GM18873 (cell line): ENCODE data around the gene ASF1B.
"Not testable (repeated sequence)": the region's sequence is repeated elsewhere in the genome, so short reads cannot be mapped to it uniquely, and the experiment has no call there.

Experiments
- ATAC-seq: cut with Tn5 transposase; IDR thresholded peaks from one replicate; pipeline ENCODE4 v1.9.1; 2021; ENCODE audit warnings: mild to moderate bottlenecking, moderate library complexity, moderate number of reproducible peaks; ENCODE audit not compliant: unreplicated experiment, low FRiP score

ASF1B gene

DNA sequence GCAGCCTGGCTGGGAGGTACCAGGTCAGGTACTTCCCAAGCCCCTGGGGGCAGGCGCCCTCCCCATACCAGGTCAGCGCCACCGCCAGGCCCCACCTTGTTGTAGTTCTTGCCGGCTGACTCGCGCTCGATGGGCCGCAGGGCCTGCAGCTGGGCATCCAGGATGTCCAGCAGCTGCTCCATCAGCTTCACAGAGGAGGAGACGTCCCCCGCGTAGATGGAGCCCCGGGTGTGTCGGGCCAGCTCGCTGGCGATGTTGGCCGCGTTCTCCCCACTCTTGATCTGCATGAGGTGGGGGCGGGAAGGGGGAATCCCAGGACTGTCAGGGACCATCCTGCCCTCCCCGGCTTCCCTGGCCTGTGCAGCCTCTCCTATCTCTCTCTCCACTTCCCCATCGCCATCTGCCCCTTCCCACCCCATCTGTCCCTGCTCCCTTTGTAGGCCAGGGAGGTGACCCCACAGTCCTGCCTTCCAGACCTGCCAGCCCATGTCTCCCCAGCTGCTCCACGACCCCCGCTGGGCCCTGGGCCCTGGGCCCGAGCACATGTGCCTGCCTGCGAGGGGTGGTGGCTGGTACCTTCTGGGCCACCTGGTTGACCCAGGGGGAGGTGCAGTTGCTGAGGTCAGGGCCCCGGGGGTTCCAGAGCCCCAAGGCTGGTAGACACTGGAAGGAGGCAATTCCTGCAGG, 23.8 kb upstream of the ASF1B start:
- ATAC-seq: no peak

DNA sequence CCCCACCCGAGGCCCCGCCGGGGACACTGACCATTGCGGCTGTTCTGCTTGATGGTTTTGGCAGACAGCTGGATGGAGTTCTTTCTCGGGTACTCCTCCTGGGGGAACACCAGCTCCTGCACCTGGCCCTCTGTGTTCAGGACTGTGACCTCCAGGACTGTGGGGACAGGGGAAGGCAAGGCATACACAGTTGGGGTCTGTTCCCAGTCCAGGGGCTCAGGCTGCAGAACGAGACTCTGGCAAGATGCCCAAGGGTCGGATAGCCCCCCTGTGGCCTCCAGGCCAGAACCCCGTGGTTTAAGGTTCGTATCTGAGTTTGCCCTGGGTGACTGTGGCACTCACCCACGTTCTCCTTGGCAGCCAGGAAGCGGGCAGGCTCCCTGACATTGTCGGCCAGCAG, 22.7 kb upstream of the ASF1B start:
- ATAC-seq: no peak

DNA sequence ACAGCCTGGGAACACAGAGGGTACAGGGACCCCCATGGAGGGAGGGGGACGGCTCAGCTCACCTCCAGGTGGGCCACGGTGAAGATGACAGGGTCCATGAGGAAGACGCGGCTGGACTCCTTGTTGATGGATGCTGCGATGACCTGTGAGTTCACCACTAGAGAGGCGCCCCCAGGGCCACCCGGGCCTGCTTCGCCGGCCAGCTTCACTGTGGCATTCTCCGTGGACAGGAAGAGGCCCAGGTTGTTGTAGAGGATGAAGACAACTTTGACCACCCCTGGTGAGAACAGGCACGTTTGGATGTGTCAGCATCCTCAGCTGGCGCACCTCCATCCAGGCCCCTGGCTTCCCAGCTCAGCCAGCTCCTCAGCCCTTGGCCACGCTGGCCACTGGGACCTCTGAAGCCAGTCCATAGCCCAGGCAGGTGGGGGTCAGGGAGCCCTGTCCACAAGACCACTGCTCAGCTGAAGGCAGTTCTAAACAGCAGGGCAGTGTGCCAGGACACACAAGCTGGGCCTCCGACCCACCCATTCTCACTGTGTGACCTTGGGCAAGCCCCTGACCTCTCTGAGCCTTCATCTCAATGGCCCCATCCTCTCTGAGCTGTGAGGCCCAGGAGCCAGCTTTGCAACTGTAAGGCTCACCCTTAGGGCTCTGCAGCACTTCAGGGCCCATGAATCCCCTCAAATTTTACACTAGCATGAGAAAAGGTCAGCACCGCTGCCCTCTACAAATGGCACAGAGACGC, 22.1 kb upstream of the ASF1B start:
- no peak for ATAC-seq

DNA sequence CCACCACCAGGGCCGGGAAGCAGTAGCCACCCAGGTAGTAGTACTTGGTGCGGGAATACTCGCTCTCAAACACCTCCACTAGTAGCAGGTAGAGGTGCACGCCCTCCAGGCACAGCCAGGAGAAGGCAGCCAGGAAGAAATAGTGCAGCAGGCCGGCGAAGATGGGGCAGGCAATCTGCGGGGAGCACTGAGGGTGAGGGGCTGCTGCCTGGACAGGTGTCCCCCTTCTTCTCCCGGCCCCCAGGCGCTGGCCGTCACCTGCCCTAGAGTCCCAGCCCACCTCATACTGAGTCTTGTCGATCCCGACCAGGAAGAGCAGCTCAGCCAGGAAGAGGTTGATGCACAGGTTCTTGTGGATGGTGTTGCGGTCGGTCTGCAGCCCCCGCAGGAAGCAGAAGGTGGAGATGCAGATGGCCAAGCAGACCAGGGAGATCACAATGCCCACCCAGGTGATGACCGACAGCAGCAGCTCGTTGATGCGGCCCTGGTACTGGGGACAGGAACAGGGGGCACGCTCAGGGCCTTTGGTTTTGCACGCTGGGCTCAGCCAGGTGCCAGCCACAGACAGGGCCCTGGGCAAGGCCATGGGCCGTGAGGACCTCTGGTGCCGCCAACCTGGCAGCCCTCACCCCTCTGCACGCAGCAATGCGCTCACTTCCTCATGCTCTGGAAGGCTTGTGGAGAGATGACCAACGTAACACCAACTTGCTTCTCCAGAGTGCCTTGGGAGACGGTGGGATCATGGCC, 20.8 kb upstream of the ASF1B start:
- ATAC-seq: no peak

DNA sequence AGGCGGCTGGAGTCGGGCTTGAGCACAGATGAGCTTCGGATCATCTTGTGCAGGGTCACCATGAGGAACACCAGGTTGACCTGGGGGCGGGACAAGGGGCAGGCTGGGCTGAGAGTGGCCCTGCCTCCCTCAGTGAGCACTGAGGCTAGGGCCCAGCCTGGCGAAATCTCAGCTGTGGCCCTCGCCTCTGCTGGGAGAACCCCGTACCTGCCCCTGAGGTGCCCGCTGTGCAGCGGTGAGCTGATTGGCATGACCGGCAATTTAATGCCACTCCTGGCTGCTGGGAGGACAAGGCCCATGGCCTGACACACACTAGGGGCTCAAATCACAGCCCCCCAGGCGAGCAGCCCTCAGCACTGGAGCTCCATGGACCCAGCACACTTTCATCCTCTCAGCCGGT, 19.7 kb upstream of the ASF1B start:
- ATAC-seq: no peak

DNA sequence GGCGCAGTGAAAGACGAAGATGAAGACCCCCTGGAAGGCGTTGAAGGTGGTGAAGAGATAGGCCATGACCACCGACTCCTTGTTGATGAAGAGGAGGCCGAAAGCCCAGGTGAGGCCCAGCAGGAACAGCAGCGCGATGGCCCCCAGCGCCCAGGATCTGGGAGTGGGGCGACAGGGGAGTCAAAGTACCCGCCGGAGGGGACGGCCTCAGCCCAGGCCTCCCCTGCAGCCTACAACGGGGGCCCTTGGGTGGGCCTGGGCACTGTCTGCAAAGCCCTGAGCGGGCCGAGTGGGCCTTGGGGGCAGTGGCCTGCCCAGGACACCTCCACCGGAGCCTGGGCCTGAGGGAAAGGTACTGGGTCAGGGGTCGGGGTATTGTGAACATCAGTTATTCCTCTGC, 19.0 kb upstream of the ASF1B start:
- no peak for ATAC-seq

DNA sequence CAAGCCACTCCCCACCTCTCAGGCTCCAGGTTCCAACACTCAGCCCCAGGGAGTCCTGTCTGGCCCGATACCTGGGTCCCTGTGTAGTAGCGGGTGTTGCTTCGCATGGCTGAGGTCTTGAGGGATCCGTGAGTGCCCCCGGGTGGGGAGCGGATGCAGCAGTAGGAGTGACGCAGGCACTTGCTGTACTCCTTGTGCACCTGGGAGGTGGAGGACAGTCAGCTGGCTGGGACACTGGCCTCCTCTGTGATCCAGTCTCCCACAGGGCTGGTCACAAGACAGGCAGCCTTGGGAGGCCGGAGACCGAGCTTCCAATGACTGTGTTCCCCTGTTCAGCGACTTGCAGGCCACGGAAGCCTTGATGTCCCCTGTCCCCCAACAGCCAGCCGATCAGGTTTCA, 16.3 kb upstream of the ASF1B start:
- no peak for ATAC-seq

DNA sequence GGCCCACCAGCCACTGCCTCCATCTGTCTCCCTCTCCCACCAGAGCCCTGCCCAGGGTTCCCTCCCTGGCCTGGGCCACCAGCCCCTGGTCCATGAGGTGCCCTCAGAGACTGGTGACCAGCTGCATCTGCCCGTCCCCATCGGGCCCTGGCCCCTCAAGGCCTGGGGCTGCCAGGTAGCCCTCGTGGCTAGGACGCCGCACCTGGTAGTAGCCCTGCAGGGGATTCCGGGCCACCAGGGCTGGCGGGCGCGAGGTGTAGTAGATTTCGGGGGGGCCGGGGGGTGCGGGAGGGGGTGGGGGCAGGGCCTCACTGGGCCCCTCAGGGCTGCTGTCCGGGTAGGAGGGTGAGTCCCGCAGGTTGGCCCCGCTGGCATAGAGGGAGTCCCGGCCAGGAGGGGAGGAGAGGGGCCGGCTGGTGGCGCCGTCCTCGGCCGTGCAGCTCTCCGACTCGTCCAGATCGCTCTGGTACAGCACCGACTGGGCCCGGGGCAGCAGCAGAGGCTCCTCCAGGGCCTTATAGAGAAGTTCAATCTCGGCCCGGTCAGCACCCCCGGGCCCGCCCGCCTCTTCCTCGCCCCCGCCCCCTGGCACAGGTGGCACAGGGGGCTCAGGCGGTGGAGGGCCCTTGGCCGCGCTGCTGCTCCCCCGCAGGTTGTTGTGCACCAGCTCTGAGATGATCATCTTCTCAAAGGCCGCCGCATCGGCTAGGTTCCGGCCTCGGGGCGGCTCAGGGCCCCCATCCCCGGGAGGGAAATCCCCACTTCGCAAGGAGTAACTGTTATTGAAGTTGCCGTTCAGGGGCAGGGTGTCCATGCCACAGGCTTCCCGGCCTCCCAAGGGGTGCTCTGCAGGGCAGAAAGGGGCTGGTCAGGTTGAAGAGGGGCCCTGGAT, 14.6 kb upstream of the ASF1B start:
- no peak for ATAC-seq

DNA sequence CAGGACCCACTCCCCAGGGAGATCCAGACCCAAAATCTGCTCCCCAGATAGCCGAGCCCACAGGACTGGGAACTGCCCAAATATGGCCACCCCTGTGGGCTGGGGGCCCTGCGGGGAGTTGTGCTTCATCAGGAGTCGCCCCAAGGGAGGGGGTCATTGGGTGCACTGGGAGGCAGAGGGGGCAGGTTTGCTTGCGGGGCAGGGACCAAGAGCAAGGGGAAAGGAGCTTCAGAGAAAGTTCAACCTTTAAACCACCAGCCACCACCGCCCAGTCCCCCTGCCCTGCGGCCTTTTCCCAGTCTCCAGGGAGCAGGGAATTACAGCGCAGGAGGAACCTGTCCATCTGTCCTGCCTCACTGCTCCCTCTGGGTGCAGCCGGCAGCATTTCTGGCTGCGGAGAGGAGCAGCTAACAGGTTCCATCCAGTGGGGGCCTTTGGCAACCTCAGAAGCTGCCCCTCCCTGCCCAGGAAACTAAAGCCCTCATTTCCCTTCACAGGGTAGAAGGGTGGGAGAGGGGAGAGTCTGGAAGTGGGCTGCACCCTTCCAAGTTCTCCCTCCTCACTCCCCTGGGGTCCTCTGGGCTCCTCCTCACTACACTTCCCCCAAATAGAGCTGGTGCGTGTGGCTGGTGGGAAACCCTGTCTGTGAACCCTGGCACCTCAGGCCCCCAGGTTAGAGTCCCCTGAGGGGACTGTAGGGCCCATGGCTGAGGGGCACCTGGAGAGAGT, 13.8 kb upstream of the ASF1B start:
- no peak for ATAC-seq

DNA sequence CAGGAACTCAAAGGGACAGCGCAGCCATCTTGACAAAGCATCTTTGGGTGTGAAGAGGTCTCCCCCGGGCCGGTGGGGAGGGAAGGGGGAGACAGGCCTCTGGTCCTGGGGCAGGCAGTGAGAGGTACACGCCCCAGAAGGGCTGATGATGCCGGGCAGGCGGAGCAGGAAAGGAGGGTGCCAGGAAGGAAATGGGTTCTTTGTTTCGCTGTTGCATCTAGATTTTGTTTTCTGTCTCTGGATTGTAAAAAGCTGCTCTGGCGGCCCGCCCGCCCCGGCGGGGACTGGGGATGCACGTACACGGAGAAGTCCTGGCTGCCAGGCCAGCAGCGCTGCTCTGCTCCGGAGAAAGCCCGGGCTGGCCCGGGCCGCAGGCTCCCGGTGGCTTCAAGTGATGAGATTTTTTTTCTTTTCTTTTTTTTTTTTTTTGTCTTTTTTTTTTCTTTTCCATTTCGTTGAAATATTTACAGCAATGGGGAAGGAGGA, 13.2 kb upstream of the ASF1B start:
- no peak for ATAC-seq

DNA sequence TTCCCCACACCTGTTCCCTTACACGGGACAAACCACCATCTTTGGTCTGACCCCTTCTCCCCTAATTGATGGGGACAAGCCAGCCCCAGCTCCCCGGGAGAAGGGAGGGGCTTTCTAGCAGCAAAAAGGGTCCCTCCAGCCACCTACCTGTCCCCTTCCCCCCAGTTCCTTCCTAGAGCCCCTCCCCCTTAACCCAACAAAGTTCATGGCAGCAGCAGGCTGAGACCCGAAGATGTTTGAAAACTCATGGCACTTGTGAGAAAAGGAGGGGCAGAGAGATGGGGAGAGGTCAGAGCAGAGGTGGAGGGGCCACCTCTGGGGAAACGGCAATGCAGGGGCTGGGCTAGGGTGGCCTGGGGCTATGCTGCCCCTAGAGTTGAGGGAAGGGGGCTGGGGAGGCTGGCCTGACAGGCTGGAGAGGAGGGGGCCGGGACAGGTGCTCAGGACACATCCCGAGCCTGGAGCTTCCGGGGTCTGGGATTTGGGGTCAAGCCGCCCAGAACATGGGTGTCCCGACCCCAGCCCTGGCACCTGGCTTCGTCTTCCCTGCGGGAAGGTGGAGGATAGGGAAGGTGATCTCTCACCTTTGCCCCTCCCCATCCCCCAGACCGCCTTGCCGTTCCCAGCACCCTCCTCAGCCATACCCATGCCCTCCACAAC, 12.5 kb upstream of the ASF1B start:
- no peak for ATAC-seq

DNA sequence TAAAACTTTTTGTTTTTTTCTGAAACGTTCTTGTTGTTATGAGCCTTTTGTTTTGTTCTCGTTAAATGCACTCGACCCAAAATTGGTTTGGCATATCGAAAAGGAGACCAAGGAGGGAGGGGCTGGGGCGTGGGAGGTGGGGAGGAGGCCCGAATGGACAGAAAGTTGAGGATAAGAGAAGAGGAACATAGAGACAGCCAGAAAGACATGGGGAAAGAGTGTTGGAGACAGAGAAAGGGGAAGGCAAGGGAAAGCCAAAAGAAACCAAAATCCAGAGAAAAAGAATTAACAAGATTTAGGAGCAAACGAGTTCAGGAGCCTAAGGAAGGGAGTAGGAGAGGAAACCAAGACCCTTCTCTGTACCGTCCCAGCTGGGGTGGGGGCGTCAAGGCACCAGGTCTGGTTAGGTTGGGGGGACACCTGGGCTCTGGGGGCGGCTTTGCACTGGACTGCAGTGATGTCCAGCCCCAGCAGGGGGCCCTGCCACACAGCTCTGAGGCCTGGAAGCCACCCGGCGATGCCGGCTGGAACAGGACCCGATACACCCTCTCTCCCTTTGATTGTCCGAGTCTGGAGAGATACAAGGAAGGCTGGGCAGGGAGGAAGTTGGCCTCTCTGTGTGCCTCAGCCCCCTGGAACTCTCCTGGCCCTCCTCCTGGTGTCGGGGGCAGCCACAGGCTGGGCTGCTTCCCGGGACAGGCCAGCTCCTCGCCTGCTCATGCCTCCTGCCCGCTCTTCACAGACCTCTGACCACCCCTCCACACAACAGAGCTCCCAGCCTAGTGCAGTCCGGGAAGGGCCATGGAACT, 11.6 kb upstream of the ASF1B start:
- no peak for ATAC-seq

DNA sequence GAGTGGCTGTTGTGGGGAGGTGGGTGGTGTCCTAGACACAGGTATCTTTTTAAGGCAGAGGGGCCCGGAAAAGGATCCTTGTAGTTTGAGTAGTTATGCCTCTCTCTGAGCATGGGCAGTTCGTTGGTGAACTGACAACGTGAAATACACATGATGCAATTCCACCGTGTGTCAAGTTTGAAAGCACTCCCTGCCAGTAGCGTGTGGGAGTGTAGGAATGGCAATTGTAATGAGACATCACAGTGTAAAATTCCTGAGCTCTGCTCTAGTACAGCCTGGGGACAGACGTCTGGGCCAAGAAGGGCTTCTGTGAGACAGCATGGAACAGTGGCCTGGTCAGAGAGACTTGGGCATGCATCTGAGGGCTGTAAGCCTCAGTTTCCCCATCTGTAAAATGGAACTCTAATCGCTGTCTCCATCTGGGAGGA, 10.4 kb upstream of the ASF1B start:
- no peak for ATAC-seq

DNA sequence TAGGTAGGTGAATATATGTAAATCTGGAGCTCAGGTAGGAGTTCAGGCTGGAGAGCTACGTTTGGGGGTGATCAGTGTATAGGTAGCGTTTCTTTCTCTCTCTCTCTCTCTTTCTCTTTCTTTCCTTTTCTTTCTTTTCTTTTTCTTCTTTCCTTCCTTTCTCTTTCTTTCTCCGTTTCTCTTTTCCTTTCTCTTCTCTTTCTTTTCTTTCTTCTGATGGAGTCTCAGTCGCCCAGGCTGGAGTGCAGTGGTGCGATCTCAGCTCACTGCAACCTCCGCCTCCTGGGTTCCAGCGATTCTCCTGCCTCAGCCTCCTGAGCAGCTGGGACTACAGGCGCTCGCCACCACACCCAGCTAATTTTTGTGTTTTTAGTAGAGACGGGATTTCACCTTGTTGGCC, 9.8 kb upstream of the ASF1B start:
- ATAC-seq: not testable (repeated sequence)

DNA sequence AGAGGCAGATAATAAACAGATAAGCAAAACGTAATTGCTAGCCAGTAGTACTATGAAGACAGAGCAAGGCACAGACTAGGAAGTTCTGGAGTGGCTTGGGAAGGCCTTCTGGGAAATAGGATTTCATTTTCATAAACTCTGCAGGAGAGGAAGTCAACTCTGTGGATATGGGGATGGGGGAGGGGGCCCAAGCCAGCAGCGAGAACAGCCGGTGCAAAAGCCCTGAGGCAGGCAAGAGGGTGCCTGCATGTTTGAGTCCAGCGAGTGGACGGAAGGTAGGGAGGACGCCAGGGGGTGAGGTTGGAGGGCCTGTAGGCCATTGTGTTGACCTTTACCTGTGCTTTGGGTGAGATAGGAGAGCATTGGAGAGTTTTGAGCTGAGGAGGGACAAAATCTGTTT, 9.0 kb upstream of the ASF1B start:
- ATAC-seq: no peak

DNA sequence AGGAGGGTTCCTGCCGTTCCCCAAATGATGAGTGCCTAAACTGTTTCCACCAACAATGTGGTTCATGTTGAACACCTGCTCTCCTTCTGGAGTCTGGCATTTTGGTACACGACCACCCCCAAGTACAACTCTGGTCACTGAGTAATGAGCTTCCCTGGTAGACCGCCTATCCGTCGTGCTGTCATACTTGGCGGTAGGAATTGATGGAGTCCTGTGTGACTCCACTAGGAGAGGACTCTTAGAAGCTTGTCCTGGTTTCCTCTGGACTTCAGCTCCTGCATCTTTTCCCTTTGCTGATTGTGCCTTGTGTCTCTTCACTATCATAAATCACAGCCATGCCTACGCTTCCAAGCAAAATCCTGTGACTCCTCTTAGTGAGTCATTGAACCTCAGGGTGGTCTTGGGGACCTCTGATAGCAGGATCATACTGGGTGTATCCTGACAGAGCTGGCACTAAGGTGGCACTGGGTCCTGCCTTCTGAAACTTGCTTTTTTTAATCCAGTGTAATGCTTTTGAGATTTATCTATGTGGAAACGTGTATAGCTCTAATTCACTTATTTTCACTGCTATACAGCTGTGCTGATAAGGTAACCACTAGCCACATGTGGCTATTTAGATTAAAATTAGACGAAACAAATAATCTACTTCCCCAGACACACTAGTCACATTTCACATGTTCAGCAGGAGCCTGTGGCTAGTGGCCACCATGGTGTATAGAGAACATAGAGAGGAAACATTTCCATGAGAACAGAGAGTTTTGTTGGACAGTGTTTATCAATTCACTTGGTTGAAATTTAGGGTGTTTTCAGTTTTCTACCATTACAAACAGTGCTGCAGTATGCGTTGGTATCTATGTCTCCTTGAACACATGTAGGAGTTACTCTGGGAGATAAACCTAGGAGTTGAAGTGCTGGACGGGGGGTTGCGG, 6.1 kb upstream of the ASF1B start:
- ATAC-seq: no peak

DNA sequence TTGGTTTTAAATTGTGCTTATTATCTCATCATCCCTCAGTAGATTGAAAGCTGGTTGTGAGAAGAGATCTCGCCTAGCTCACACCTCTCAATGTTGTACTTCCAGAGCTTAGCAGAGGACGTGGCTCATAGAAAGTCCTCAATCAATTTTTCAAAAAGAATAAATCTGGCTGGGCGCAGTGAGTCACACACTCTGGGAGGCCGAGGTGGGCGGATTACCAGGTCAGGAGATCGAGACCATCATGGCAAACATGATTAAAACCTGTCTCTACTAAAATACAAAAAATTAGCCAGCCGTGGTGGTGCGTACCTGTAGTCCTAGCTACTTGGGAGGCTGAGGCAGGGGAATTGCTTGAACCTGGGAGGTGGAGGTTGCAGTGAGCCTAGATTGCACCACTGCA, 4.7 kb upstream of the ASF1B start:
- no peak for ATAC-seq
